Measurements from ENCODE around the gene CBX3.
"Not testable (repeated sequence)": the region's sequence is repeated elsewhere in the genome, so short reads cannot be mapped to it uniquely, and the experiment has no call there.

The CBX3 gene

DNA sequence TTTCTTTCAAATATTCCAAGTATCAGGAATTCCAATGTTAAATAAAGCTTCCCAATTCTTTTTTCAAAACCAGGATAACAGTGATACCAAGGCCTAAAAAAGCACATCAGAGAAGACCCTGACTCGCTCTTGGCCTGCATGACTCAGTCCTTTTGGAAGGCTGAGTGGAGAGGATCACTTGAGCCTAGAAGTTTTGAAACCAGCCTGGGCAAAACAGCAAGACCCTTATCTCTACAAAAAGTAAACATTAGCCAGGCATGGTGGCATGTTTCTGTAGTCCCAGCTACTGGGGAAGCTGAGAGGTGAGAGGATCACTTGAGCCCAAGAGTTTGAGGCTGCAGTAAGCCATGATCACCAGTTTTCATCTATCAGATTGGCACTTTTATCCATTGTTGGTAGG lies 30.9 kb upstream of the CBX3 start:
- no peak for ATAC-seq
- no peak for DNase-seq

GRCh38 chr7:26171601-26172000 lies 29.9 kb upstream of the CBX3 start:
- ATAC-seq (no peak), DNase-seq (no peak)

- ATAC-seq (no peak), DNase-seq (no peak)
Observed at GRCh38 chr7:26172048-26172447, 29.5 kb upstream of the CBX3 start.

DNA sequence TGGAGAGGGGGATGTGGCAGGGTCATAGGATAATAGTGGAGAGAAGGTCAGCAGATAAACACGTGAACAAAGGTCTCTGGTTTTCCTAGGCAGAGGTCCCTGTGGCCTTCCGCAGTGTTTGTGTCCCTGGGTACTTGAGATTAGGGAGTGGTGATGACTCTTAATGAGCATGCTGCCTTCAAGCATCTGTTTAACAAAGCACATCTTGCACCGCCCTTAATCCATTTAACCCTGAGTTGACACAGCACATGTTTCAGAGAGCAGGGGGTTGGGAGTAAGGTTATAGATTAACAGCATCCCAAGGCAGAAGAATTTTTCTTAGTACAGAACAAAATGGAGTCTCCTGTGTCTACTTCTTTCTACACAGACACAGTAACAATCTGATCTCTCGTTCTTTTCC lies 25.6 kb upstream of the CBX3 start:
- not testable (repeated sequence) for ATAC-seq, DNase-seq

DNA sequence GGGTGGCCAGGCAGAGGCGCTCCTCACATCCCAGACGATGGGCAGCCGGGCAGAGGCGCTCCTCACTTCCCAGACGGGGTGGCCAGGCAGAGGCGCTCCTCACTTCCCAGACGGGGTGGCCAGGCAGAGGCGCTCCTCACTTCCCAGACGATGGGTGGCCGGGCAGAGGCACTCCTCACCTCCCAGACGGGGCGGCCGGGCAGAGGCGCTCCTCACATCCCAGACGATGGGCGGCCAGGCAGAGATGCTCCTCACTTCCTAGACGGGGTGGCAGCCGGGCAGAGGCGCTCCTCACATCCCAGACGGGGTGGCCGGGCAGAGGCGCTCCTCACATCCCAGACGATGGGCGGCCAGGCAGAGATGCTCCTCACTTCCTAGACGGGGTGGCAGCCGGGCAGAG lies 24.8 kb upstream of the CBX3 start:
- ATAC-seq, DNase-seq: not testable (repeated sequence)

GRCh38 chr7:26177269-26177668 lies 24.3 kb upstream of the CBX3 start:
- ATAC-seq = not testable (repeated sequence)

GRCh38 chr7:26178272-26178960 lies 23.1 kb upstream of the CBX3 start:
- no peak for DNase-seq
- no peak for ATAC-seq

More at GRCh38 chr7:26177269-26177668, 24.3 kb upstream of the CBX3 start:
- not testable (repeated sequence) for DNase-seq

- DNase-seq (no peak), ATAC-seq (no peak)
Observed at GRCh38 chr7:26179422-26179821, 22.1 kb upstream of the CBX3 start.

GRCh38 chr7:26179826-26180497 lies 21.6 kb upstream of the CBX3 start:
- ATAC-seq (no peak), DNase-seq (no peak)

DNA sequence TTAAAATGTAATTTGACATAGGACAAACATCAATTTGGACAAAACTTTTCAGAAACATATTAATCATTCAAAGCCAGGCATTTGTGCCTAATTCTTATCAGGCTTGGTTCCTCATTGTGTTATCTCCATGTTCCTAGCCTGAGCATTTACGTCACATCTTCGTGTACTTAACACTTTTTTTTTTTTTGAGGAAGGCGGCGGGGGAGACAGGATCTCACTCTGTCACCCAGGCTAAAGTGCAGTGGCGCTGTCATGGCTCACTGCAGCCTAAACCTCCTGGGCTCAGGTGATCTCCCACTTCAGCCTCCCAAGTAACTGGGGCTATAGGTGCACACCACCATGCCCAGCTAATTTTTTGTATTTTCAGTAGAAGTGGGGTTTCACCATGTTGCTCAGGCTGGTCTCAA lies 20.8 kb upstream of the CBX3 start:
- DNase-seq = no peak
- no peak for ATAC-seq

GRCh38 chr7:26181474-26182227 lies 19.9 kb upstream of the CBX3 start:
- ATAC-seq (no peak), DNase-seq (no peak)

- ATAC-seq (no peak), DNase-seq (no peak)
Observed at GRCh38 chr7:26182283-26182682, 19.3 kb upstream of the CBX3 start.

DNA sequence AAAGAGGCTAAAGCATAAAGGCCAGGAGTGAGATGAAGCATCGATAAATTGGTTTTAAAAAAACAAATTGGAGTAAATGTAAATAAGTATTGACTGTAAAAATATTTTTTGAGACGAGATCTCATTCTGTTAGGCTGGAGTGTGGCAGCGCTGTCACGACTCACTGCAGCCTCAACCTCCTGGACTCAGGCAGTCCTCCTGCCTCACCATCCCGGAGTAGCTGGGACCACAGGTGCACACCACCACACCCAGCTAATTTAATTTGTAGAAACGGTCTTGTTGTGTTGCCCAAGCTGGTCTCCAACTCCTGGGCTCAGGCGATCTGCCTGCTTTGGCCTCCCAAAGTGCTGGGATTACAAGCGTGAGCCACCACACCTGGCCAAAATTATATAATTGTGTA lies 18.8 kb upstream of the CBX3 start:
- ATAC-seq (no peak), DNase-seq (no peak)

DNA sequence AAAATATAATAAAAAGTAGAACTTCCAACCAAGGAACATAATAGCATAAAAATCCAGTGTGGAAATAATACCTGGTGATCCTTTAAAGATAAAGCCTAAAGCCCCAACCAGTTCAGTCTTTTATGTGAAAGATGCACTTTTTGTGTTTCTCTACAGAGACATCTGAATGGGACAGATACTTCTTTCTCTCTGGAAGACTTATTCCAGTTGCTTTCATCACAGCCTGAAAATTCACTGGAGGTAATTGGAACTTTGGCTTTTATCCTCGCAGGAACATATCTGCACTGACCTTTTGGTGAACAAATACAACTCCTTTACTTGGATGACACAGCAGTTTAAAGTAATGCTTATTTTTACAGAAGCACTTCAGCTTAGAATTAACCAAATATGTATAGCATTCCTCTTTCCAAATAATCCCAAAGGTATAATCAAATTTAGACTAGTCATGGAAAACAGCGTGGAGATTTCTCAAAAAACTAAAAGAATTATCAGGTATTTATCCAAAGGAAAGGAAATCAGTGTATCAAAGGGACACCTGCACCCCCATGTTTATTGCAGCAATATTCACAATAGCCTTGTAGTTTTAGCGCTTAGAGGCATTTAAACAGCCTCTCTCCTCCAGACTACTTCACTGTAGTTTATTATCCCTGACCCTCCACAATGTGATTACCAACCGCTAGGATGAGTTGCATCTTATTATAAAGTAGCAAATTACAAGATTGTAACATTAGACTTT lies 17.8 kb upstream of the CBX3 start:
- ATAC-seq (no peak), DNase-seq (no peak)

- DNase-seq, ATAC-seq: not testable (repeated sequence)
Observed at GRCh38 chr7:26184281-26185101, 17.1 kb upstream of the CBX3 start.

GRCh38 chr7:26185131-26185843 lies 16.3 kb upstream of the CBX3 start:
- DNase-seq = no peak

DNA sequence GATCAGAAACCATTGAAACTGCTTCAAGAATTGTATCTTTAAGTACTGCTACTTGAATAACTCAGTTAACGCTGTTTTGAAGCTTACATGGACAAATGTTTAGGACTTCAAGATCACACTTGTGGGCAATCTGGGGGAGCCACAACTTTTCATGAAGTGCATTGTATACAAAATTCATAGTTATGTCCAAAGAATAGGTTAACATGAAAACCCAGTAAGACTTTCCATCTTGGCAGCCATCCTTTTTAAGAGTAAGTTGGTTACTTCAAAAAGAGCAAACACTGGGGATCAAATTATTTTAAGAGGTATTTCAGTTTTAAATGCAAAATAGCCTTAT lies 15.7 kb upstream of the CBX3 start:
- ATAC-seq (no peak), DNase-seq (no peak)

More at GRCh38 chr7:26185131-26185843, 16.3 kb upstream of the CBX3 start:
- peak; percentile 46 for ATAC-seq

GRCh38 chr7:26186364-26187311 lies 14.9 kb upstream of the CBX3 start:
- DNase-seq (no peak), ATAC-seq (peak; percentile 15)

- ATAC-seq = peak; percentile 30
- peak; percentile 37 for DNase-seq
Observed at GRCh38 chr7:26187380-26188205, 14.0 kb upstream of the CBX3 start.
